ENCODE results near the gene OAS3. TPM values are rescaled to one million over a fixed set of nuclear protein-coding genes. Genes with fewer than 3 reads are reported as not detected.

OAS3 gene
- total and polyA plus RNA-seq, 10 of the 15 experiments (the other 5 are each of a cell fraction or from before 2014, with no cell fraction given) = 5.1 to 107 (median 18.0) TPM

DNA sequence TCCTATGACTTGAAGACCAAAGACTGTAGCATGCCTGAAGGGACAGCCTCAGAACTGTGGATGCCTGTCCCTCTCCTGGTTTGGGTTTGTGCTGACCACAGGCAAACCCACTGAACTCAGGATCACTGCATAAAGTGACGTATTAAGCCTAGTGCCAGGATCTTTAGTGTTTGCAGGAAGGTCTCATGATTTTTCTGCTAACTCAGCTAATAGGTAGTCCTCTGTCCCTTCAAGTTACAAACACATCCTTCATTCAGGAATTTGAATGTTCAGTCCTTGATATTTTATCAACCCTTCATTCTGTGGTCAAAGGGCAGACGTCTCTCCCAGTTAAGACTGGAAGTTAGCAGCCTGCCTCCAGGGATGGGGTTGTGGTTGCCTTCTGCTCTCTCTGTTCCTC lies 10.3 kb upstream of the OAS3 start (continued):
- TF ChIP-seq ZNF384 (IDR thresholded peaks at IDR 0.05; ENCODE audit: borderline replicate concordance, low read depth, low read length) (no peak), KDM1A (IDR thresholded peaks at IDR 0.05; ENCODE audit: borderline replicate concordance) (no peak), PAX8 (IDR thresholded peaks at IDR 0.05) (no peak)

- Histone ChIP-seq H3K27ac (ENCODE audit: control insufficient read depth, insufficient read depth) (no peak overlapping the region), H3K9ac (ENCODE audit: control insufficient read depth, insufficient read depth, low read length) (no peak overlapping the region), H4K20me1 (ENCODE audit: control insufficient read depth, insufficient read depth) (no peaks in the 10 kb centered on the region), H3K4me3 (no peak overlapping the region), H3K27me3 (replicated peaks in 1 of 2; ENCODE audit: control insufficient read depth in 2 of 2, insufficient read depth in 2 of 2, low read length in 1 of 2) (no peaks in the 10 kb centered on the region), H3K4me1 (ENCODE audit: control insufficient read depth, insufficient read depth, low read length) (no peaks in the 10 kb centered on the region), H3K4me2 (ENCODE audit: control insufficient read depth, insufficient read depth) (no peak overlapping the region), H3K9me3 (replicated peaks; ENCODE audit: control insufficient read depth, insufficient read depth, low read length) (no peaks in the 10 kb centered on the region; the same call in 2 of the 3 replicates), H2AFZ (ENCODE audit: control insufficient read depth, low read depth, low read length) (no peak overlapping the region), H3K36me3 (ENCODE audit: control insufficient read depth in 2 of 2, insufficient read depth in 2 of 2, low read length in 1 of 2) (no peaks in the 10 kb centered on the region), H3K79me2 (ENCODE audit: control insufficient read depth, insufficient read depth, low read length) (no peaks in the 10 kb centered on the region)
- DNase-seq (ENCODE audit: low read depth, low spot score) = no peak
- ATAC-seq = no peak
- TF ChIP-seq SUPT20H (IDR thresholded peaks at IDR 0.05; ENCODE audit: borderline replicate concordance, control insufficient read depth, low read depth, low read length) (no peak), NFYB (IDR thresholded peaks at IDR 0.05; ENCODE audit: insufficient read depth, low read depth, low read length) (no peak), RAD21 (IDR thresholded peaks at IDR 0.05; ENCODE audit: insufficient read depth, low read depth, low read length) (0 out of 2 replicates have a peak, but pooled peaks have one; percentile 12)
- TF ChIP-seq, protein P1, sequence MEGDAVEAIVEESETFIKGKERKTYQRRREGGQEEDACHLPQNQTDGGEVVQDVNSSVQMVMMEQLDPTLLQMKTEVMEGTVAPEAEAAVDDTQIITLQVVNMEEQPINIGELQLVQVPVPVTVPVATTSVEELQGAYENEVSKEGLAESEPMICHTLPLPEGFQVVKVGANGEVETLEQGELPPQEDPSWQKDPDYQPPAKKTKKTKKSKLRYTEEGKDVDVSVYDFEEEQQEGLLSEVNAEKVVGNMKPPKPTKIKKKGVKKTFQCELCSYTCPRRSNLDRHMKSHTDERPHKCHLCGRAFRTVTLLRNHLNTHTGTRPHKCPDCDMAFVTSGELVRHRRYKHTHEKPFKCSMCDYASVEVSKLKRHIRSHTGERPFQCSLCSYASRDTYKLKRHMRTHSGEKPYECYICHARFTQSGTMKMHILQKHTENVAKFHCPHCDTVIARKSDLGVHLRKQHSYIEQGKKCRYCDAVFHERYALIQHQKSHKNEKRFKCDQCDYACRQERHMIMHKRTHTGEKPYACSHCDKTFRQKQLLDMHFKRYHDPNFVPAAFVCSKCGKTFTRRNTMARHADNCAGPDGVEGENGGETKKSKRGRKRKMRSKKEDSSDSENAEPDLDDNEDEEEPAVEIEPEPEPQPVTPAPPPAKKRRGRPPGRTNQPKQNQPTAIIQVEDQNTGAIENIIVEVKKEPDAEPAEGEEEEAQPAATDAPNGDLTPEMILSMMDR (IDR thresholded peaks at IDR 0.05 in 2 of 3, conservative IDR thresholded peaks at IDR 0.05 in 1 of 3; ENCODE audit: control insufficient read depth in 2 of 3, extremely low read depth in 1 of 3, insufficient read depth in 1 of 3, low read depth in 3 of 3, low read length in 3 of 3) = 0 out of 6 replicates have a peak, but pooled peaks of 1 of the 3 experiments have one; percentile 22
- SMC1A ChIA-PET (ENCODE audit: uncharacterized antibody, unreplicated experiment) = no interaction called here
- in situ Hi-C loops (cut with MboI) = no loop called here
- intact Hi-C loops (cut with micrococcal nuclease; ENCODE audit: unreplicated experiment) = no loop called here
- CTCF ChIA-PET = interaction anchor here (1.4 to 2.4 kb wide), 3 partner anchors 27 to 64 kb away, joined by 3 to 7 read pairs (median 6); no protein-coding TSS in a partner anchor
- RAD21 ChIA-PET (ENCODE audit: unreplicated experiment) = interaction anchor here (0.7 to 1.7 kb wide), 2 partner anchors 22 to 29 kb away, joined by 3 to 4 read pairs; no protein-coding TSS in a partner anchor
- POLR2A ChIA-PET = no interaction called here
- FAIRE-seq = no peak
- no TSS peak for BruUV-seq (replicated peaks)
- WGBS (ENCODE audit: insufficient coverage, insufficient replicate concordance, low lambda C conversion rate, missing lambda C conversion rate) = 87% methylated on average over 1 of the region's 1 CpG
These were observed 9.3 kb upstream of the OAS3 start for GRCh38 chr12:112928978-112929377.
